WTC11 (cell line): ENCODE results near the gene SOD1. TPM values are rescaled to one million over a fixed set of nuclear protein-coding genes. Genes with fewer than 3 reads are reported as not detected.

ENCODE experiments used
- ATAC-seq: fragments of 200-7000 bp; cut with Tn5 transposase; 2 replicates; pipeline ENCODE4 v1.10.0; 2021; ENCODE audit warnings: mild to moderate bottlenecking, moderate library complexity
- CTCF ChIA-PET: fragments of 300-600 bp; sonication (Branson Sonifier 250); formaldehyde crosslinking; loops from one replicate; lab custom pipeline; 2021; ENCODE audit warnings: antibody characterized with exemption; lab: Charles Lee
- POLR2A ChIA-PET: fragments of 350-600 bp; sonication (Branson Sonifier 250); formaldehyde crosslinking; loops from one replicate; lab custom pipeline; 2021; ENCODE audit warnings: antibody characterized with exemption; lab: Charles Lee
- DNase-seq: peaks from one replicate; pipeline ENCODE4 v3.0.0; 2021; ENCODE audit warnings: low spot score
- H3K27ac Mint-ChIP-seq: 2 replicates; pipeline ENCODE4 v1.8.0; 2021; ENCODE audit warnings: mixed read lengths
- H3K27me3 Mint-ChIP-seq: 2 replicates; pipeline ENCODE4 v1.8.0; 2021; ENCODE audit warnings: low read depth, mild to moderate bottlenecking, moderate library complexity, mixed read lengths
- H3K36me3 Mint-ChIP-seq: 2 replicates; pipeline ENCODE4 v1.8.0; 2021; ENCODE audit warnings: mixed read lengths
- H3K4me1 Mint-ChIP-seq: 2 replicates; pipeline ENCODE4 v1.8.0; 2022; ENCODE audit warnings: mixed read lengths
- H3K4me3 Mint-ChIP-seq: 2 replicates; pipeline ENCODE4 v1.8.0; 2021; ENCODE audit warnings: mild to moderate bottlenecking, moderate library complexity, mixed read lengths
- H3K9me3 Mint-ChIP-seq: 2 replicates; pipeline ENCODE4 v1.8.0; 2021; ENCODE audit warnings: mixed read lengths
- CREB1 ChIP-seq: sonication (generic); formaldehyde crosslinking; IDR thresholded peaks from 2 replicates; pipeline ENCODE4 v1.8.0; 2023; ENCODE audit warnings: mild to moderate bottlenecking, missing genetic modification reagents
- ERG ChIP-seq: fragments of 250-450 bp; sonication (Bioruptor Pico); IDR thresholded peaks from 2 replicates; pipeline ENCODE4 v1.8.0; 2021; ENCODE audit warnings: mild to moderate bottlenecking
- ESRRA ChIP-seq: sonication (generic); formaldehyde crosslinking; IDR thresholded peaks from 2 replicates; pipeline ENCODE4 v1.8.1; 2022; ENCODE audit warnings: mild to moderate bottlenecking, missing genetic modification reagents, borderline replicate concordance
- GRHL2 ChIP-seq: fragments of 250-450 bp; sonication (Bioruptor Pico); IDR thresholded peaks from 2 replicates; pipeline ENCODE4 v1.8.0; 2022; ENCODE audit warnings: mild to moderate bottlenecking, moderate library complexity; ENCODE audit not compliant: insufficient replicate concordance, severe bottlenecking
- GTF2I ChIP-seq: fragments of 250-450 bp; sonication (Bioruptor Pico); conservative IDR thresholded peaks from 2 replicates; pipeline ENCODE4 v1.4.0; 2021; ENCODE audit warnings: mild to moderate bottlenecking
- JAZF1 ChIP-seq: fragments of 250-450 bp; sonication (Bioruptor Pico); IDR thresholded peaks from 2 replicates; pipeline ENCODE4 v1.9.0; 2021; ENCODE audit warnings: moderate library complexity, mild to moderate bottlenecking, inconsistent platforms
- KAT7 ChIP-seq: sonication (generic); formaldehyde crosslinking; IDR thresholded peaks from 2 replicates; pipeline ENCODE4 v1.8.1; 2023; ENCODE audit warnings: missing genetic modification reagents, mild to moderate bottlenecking, borderline replicate concordance
- MXD4 ChIP-seq: fragments of 250-450 bp; sonication (Bioruptor Pico); IDR thresholded peaks from 2 replicates; pipeline ENCODE4 v1.8.0; 2021; ENCODE audit warnings: mild to moderate bottlenecking, moderate library complexity, borderline replicate concordance
- MYBL2 ChIP-seq: sonication (generic); formaldehyde crosslinking; IDR thresholded peaks from 2 replicates; pipeline ENCODE4 v1.8.1; 2023; ENCODE audit warnings: mild to moderate bottlenecking, moderate library complexity, missing genetic modification reagents
- NFE2L1 ChIP-seq: sonication (generic); formaldehyde crosslinking; IDR thresholded peaks from 2 replicates; pipeline ENCODE4 v1.8.1; 2023; ENCODE audit warnings: missing genetic modification reagents
- OVOL2 ChIP-seq: fragments of 250-450 bp; sonication (Bioruptor Pico); IDR thresholded peaks from 2 replicates; pipeline ENCODE4 v1.9.0; 2021; ENCODE audit warnings: mild to moderate bottlenecking, borderline replicate concordance
- PRRX2 ChIP-seq: fragments of 250-450 bp; sonication (Bioruptor Pico); IDR thresholded peaks from 2 replicates; pipeline ENCODE4 v1.8.0; 2021; ENCODE audit warnings: mild to moderate bottlenecking
- SMAD3 ChIP-seq: sonication (generic); formaldehyde crosslinking; IDR thresholded peaks from 2 replicates; pipeline ENCODE4 v1.8.0; 2022; ENCODE audit warnings: missing genetic modification reagents, mild to moderate bottlenecking, borderline replicate concordance
- SP1 ChIP-seq: sonication (generic); formaldehyde crosslinking; conservative IDR thresholded peaks from 2 replicates; pipeline ENCODE4 v1.8.1; 2022; ENCODE audit warnings: missing genetic modification reagents
- ZMAT4 ChIP-seq: fragments of 250-450 bp; sonication (Bioruptor Pico); IDR thresholded peaks from 2 replicates; pipeline ENCODE4 v1.9.0; 2021; ENCODE audit warnings: mild to moderate bottlenecking
- ZNF121 ChIP-seq: sonication (generic); formaldehyde crosslinking; IDR thresholded peaks from 2 replicates; pipeline ENCODE4 v1.8.0; 2023; ENCODE audit warnings: missing genetic modification reagents
- ZNF138 ChIP-seq: sonication (generic); formaldehyde crosslinking; conservative IDR thresholded peaks from 2 replicates; pipeline ENCODE4 v1.8.1; 2022; ENCODE audit warnings: mild to moderate bottlenecking, moderate library complexity, missing genetic modification reagents
- ZNF425 ChIP-seq: fragments of 250-450 bp; sonication (Bioruptor Pico); conservative IDR thresholded peaks from 2 replicates; pipeline ENCODE4 v1.9.0; 2021; ENCODE audit warnings: mild to moderate bottlenecking
- total RNA-seq: library from RNA; stranded (reverse); gene quantifications from 3 replicates; pipeline ENCODE4 v1.2.3, GENCODE V29; 2021
- TF ChIP-seq, protein P1 (sequence below): sonication (generic); formaldehyde crosslinking; IDR thresholded peaks from 2 replicates; pipeline ENCODE4 v1.8.0; 2022; ENCODE audit warnings: mild to moderate bottlenecking, missing genetic modification reagents
- TF ChIP-seq, protein P2 (sequence below): sonication (generic); formaldehyde crosslinking; IDR thresholded peaks from 2 replicates; pipeline ENCODE4 v1.8.1; 2023; ENCODE audit warnings: mild to moderate bottlenecking, missing genetic modification reagents, moderate library complexity
- TF ChIP-seq, protein P3 (sequence below): sonication (generic); formaldehyde crosslinking; IDR thresholded peaks from 2 replicates; pipeline ENCODE4 v1.8.0; 2023; ENCODE audit warnings: missing genetic modification reagents
- TF ChIP-seq, protein P4 (sequence below): fragments of 250-450 bp; sonication (Bioruptor Pico); IDR thresholded peaks from 2 replicates; pipeline ENCODE4 v1.9.0; 2021; ENCODE audit warnings: mild to moderate bottlenecking, borderline replicate concordance
- TF ChIP-seq, protein P5 (sequence below): fragments of 200-600 bp; IDR thresholded peaks from 2 replicates; pipeline ENCODE4 v1.8.0; 2022; ENCODE audit warnings: antibody characterized with exemption
- TF ChIP-seq, protein P6 (sequence below): fragments of 250-450 bp; sonication (Bioruptor Pico); IDR thresholded peaks from 2 replicates; pipeline ENCODE4 v1.9.0; 2021; ENCODE audit warnings: moderate library complexity, mild to moderate bottlenecking, inconsistent platforms, borderline replicate concordance

SOD1 gene
- total RNA-seq, 1 experiment from 2014 or later = 181 TPM

- TF ChIP-seq ZNF425 (no peak), JAZF1 (CRISPR knock-in tag) (no peak), SP1 (CRISPR knock-in tag) (no peak), OVOL2 (CRISPR knock-in tag) (no peak)
- TF ChIP-seq, protein P1, sequence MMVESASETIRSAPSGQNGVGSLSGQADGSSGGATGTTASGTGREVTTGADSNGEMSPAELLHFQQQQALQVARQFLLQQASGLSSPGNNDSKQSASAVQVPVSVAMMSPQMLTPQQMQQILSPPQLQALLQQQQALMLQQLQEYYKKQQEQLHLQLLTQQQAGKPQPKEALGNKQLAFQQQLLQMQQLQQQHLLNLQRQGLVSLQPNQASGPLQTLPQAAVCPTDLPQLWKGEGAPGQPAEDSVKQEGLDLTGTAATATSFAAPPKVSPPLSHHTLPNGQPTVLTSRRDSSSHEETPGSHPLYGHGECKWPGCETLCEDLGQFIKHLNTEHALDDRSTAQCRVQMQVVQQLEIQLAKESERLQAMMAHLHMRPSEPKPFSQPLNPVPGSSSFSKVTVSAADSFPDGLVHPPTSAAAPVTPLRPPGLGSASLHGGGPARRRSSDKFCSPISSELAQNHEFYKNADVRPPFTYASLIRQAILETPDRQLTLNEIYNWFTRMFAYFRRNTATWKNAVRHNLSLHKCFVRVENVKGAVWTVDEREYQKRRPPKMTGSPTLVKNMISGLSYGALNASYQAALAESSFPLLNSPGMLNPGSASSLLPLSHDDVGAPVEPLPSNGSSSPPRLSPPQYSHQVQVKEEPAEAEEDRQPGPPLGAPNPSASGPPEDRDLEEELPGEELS = no peak
- TF ChIP-seq, protein P2, sequence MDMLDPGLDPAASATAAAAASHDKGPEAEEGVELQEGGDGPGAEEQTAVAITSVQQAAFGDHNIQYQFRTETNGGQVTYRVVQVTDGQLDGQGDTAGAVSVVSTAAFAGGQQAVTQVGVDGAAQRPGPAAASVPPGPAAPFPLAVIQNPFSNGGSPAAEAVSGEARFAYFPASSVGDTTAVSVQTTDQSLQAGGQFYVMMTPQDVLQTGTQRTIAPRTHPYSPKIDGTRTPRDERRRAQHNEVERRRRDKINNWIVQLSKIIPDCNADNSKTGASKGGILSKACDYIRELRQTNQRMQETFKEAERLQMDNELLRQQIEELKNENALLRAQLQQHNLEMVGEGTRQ (CRISPR knock-in tag) = no peak
- TF ChIP-seq, protein P3, sequence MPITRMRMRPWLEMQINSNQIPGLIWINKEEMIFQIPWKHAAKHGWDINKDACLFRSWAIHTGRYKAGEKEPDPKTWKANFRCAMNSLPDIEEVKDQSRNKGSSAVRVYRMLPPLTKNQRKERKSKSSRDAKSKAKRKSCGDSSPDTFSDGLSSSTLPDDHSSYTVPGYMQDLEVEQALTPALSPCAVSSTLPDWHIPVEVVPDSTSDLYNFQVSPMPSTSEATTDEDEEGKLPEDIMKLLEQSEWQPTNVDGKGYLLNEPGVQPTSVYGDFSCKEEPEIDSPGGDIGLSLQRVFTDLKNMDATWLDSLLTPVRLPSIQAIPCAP (CRISPR knock-in tag) = no peak
Measured at GRCh38 chr21:31706562-31706961, 47.1 kb downstream of the SOD1 start (continued).

- Mint-ChIP-seq H3K27me3 (no peaks in the 10 kb centered on the region), H3K36me3 (peaks cover 12% of the 10 kb centered on the region), H3K4me3 (no peak overlapping the region), H3K4me1 (peaks cover 48% of the 10 kb centered on the region), H3K9me3 (no peaks in the 10 kb centered on the region), H3K27ac (no peak overlapping the region)
- DNase-seq (no peak), ATAC-seq (no peak)
- ChIA-PET POLR2A (no interaction called here), CTCF (no interaction called here)
- TF ChIP-seq GRHL2 (CRISPR knock-in tag) (no peak), ZNF138 (no peak), KAT7 (CRISPR knock-in tag) (no peak), MYBL2 (no peak), ERG (no peak), SMAD3 (CRISPR knock-in tag) (no peak), NFE2L1 (CRISPR knock-in tag) (no peak), ZNF121 (CRISPR knock-in tag) (no peak), CREB1 (CRISPR knock-in tag) (no peak), MXD4 (CRISPR knock-in tag) (no peak), ZMAT4 (CRISPR knock-in tag) (no peak), PRRX2 (CRISPR knock-in tag) (no peak), ESRRA (CRISPR knock-in tag) (no peak), GTF2I (no peak)
- TF ChIP-seq, protein P4, sequence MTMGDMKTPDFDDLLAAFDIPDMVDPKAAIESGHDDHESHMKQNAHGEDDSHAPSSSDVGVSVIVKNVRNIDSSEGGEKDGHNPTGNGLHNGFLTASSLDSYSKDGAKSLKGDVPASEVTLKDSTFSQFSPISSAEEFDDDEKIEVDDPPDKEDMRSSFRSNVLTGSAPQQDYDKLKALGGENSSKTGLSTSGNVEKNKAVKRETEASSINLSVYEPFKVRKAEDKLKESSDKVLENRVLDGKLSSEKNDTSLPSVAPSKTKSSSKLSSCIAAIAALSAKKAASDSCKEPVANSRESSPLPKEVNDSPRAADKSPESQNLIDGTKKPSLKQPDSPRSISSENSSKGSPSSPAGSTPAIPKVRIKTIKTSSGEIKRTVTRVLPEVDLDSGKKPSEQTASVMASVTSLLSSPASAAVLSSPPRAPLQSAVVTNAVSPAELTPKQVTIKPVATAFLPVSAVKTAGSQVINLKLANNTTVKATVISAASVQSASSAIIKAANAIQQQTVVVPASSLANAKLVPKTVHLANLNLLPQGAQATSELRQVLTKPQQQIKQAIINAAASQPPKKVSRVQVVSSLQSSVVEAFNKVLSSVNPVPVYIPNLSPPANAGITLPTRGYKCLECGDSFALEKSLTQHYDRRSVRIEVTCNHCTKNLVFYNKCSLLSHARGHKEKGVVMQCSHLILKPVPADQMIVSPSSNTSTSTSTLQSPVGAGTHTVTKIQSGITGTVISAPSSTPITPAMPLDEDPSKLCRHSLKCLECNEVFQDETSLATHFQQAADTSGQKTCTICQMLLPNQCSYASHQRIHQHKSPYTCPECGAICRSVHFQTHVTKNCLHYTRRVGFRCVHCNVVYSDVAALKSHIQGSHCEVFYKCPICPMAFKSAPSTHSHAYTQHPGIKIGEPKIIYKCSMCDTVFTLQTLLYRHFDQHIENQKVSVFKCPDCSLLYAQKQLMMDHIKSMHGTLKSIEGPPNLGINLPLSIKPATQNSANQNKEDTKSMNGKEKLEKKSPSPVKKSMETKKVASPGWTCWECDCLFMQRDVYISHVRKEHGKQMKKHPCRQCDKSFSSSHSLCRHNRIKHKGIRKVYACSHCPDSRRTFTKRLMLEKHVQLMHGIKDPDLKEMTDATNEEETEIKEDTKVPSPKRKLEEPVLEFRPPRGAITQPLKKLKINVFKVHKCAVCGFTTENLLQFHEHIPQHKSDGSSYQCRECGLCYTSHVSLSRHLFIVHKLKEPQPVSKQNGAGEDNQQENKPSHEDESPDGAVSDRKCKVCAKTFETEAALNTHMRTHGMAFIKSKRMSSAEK (CRISPR knock-in tag) = no peak
- TF ChIP-seq, protein P5, sequence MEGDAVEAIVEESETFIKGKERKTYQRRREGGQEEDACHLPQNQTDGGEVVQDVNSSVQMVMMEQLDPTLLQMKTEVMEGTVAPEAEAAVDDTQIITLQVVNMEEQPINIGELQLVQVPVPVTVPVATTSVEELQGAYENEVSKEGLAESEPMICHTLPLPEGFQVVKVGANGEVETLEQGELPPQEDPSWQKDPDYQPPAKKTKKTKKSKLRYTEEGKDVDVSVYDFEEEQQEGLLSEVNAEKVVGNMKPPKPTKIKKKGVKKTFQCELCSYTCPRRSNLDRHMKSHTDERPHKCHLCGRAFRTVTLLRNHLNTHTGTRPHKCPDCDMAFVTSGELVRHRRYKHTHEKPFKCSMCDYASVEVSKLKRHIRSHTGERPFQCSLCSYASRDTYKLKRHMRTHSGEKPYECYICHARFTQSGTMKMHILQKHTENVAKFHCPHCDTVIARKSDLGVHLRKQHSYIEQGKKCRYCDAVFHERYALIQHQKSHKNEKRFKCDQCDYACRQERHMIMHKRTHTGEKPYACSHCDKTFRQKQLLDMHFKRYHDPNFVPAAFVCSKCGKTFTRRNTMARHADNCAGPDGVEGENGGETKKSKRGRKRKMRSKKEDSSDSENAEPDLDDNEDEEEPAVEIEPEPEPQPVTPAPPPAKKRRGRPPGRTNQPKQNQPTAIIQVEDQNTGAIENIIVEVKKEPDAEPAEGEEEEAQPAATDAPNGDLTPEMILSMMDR = no peak
- TF ChIP-seq, protein P6, sequence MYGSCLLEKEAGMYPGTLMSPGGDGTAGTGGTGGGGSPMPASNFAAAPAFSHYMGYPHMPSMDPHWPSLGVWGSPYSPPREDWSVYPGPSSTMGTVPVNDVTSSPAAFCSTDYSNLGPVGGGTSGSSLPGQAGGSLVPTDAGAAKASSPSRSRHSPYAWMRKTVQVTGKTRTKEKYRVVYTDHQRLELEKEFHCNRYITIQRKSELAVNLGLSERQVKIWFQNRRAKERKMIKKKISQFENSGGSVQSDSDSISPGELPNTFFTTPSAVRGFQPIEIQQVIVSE (CRISPR knock-in tag) = no peak
Measured at GRCh38 chr21:31707499-31707898, 48.0 kb downstream of the SOD1 start.
